ENCODE results near the gene TRIM3. TPM values are rescaled to one million over a fixed set of nuclear protein-coding genes. Genes with fewer than 3 reads are reported as not detected.

TRIM3 gene
- total RNA-seq, 3 donors from 2014 or later = 21.6 to 43.9 (median 32.6) TPM

DNA sequence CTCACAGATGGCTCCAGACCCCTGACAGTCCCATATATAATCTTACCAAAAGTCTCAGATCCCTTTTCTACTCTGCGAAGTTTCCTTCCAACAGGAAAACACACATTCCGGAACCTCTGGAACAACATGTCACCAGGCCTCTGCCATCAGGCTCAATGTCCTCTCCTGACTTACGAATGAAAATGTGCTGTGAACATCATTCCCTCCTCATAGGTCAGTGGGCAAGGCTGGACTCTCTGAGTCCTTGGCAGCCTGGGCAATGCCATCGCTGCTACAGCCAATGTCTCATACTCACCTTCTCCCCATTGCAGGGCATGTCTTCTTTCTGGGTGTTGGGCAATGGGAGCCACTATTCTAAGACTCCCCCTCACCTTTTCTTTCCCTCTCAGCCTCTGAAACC is 31.3 kb downstream of the TRIM3 start:
- H3K4me3 ChIP-seq = no peak overlapping the region
- H3K27me3 ChIP-seq = no peaks in the 10 kb centered on the region
- TF ChIP-seq POLR2AphosphoS5 (IDR thresholded peaks at IDR 0.05) (no peak), POLR2A (IDR thresholded peaks at IDR 0.05) (no peak)
- TF ChIP-seq, protein P1, sequence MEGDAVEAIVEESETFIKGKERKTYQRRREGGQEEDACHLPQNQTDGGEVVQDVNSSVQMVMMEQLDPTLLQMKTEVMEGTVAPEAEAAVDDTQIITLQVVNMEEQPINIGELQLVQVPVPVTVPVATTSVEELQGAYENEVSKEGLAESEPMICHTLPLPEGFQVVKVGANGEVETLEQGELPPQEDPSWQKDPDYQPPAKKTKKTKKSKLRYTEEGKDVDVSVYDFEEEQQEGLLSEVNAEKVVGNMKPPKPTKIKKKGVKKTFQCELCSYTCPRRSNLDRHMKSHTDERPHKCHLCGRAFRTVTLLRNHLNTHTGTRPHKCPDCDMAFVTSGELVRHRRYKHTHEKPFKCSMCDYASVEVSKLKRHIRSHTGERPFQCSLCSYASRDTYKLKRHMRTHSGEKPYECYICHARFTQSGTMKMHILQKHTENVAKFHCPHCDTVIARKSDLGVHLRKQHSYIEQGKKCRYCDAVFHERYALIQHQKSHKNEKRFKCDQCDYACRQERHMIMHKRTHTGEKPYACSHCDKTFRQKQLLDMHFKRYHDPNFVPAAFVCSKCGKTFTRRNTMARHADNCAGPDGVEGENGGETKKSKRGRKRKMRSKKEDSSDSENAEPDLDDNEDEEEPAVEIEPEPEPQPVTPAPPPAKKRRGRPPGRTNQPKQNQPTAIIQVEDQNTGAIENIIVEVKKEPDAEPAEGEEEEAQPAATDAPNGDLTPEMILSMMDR (IDR thresholded peaks at IDR 0.05) = no peak
- H3K4me1 ChIP-seq = no peaks in the 10 kb centered on the region
- H3K27ac ChIP-seq = no peak overlapping the region
- DNase-seq (ENCODE audit: low spot score in 2 of 2) = no peak
- no peaks in the 10 kb centered on the region for H3K9me3 ChIP-seq
- H3K36me3 ChIP-seq = no peaks in the 10 kb centered on the region
- intact Hi-C loops (cut with DNase I; ENCODE audit: low total_unique reads) = no loop called here

- Histone ChIP-seq H3K36me3 (no peaks in the 10 kb centered on the region), H3K4me1 (no peaks in the 10 kb centered on the region), H3K27me3 (no peaks in the 10 kb centered on the region), H3K4me3 (no peak within 1 kb of the TSS), H3K9me3 (no peaks in the 10 kb centered on the region), H3K27ac (no peak within 1 kb of the TSS)
- TF ChIP-seq, protein P1 (IDR thresholded peaks at IDR 0.05) = no peak
- TF ChIP-seq POLR2A (IDR thresholded peaks at IDR 0.05) (no peak), POLR2AphosphoS5 (IDR thresholded peaks at IDR 0.05) (no peak)
- intact Hi-C loops (cut with DNase I; ENCODE audit: low total_unique reads) = no loop called here
- no peak for DNase-seq (ENCODE audit: low spot score in 2 of 2)
These were observed 32.8 kb downstream of the TRIM3 start, which contains the start of gene HPX for GRCh38 chr11:6440906-6441358. Gene HPX (minus strand): TSS chr11:6440987. CDS start chr11:6440963, 24 bp downstream.

DNA sequence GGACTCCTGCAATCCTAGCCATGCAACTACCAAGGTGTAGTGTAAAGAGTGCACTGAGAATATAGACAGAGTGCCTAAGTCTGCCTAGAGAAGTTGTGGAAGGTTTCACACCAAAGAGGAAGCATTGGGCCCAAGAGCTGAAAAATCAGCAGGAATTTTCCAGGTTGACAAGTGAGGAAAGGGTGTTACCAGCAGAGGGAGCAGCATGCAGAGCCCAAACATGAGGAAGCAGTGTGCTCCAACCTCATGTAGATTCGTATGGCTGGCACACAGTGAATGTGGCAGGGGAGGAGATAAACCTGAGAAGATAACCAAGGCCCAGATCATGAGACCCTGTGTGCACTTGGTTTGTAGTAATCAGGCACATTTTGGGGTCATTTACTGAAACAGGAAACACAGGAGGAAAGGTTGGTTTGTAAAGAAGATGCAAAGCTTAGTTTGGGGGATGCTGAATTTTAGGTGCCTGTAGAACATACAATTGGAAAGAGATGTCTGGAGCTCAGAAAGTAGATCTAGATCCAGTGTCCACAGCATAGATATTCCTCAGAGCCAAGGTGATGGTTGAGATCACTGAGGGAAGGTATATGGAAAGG is 34.7 kb downstream of the TRIM3 start:
- TF ChIP-seq POLR2A (IDR thresholded peaks at IDR 0.05) (no peak), POLR2AphosphoS5 (IDR thresholded peaks at IDR 0.05) (no peak)
- TF ChIP-seq, protein P1 (IDR thresholded peaks at IDR 0.05) = peak in 2 of 3 donors; percentile 42 to 62
- no peak overlapping the region for H3K4me3 ChIP-seq
- no peaks in the 10 kb centered on the region for H3K4me1 ChIP-seq
- H3K9me3 ChIP-seq = no peaks in the 10 kb centered on the region
- DNase-seq (ENCODE audit: low spot score in 2 of 2) = no peak
- intact Hi-C loops (cut with DNase I; ENCODE audit: low total_unique reads) = loop anchor here (10.0 kb wide), 1 partner anchor 54 kb away; no protein-coding TSS in a partner anchor
- H3K27me3 ChIP-seq = no peaks in the 10 kb centered on the region
- H3K27ac ChIP-seq = no peak overlapping the region
- no peaks in the 10 kb centered on the region for H3K36me3 ChIP-seq

- intact Hi-C loops (cut with DNase I; ENCODE audit: low total_unique reads) = loop anchor here (10.0 kb wide), 1 partner anchor 53 kb away; no protein-coding TSS in a partner anchor
- no peaks in the 10 kb centered on the region for H3K9me3 ChIP-seq
- H3K36me3 ChIP-seq = no peaks in the 10 kb centered on the region
- H3K4me3 ChIP-seq = no peak overlapping the region
- DNase-seq (ENCODE audit: low spot score in 2 of 2) = no peak
- H3K4me1 ChIP-seq = no peaks in the 10 kb centered on the region
- H3K27ac ChIP-seq = no peak overlapping the region
- no peak for TF ChIP-seq POLR2A (IDR thresholded peaks at IDR 0.05)
- H3K27me3 ChIP-seq = no peaks in the 10 kb centered on the region
These were observed 35.7 kb downstream of the TRIM3 start for GRCh38 chr11:6437993-6438392.

DNA sequence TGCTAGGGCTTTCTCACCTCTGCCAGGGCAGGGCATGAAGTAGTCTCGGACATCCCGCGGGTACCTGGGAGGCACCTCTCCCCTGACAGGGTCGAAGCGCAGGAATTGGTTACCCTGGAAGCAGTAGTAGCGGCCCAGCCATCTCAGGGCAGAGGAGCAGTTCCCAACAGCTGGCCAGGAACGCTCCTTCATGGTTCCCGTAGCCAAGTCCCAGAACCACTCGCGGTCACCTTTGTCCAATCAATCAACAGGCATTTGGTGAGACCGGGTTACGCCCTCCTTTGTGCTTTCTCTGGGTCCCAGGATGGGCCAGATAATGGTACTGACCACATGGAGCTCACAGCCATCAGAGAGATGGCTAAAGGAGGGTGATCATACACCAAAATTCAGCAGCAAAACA is 36.3 kb downstream of the TRIM3 start:
- no peak for DNase-seq (ENCODE audit: low spot score in 2 of 2)
- Histone ChIP-seq H3K27me3 (no peaks in the 10 kb centered on the region), H3K36me3 (no peaks in the 10 kb centered on the region), H3K9me3 (no peaks in the 10 kb centered on the region), H3K4me3 (no peak overlapping the region), H3K27ac (no peak overlapping the region), H3K4me1 (no peaks in the 10 kb centered on the region)
- no peak for TF ChIP-seq POLR2AphosphoS5 (IDR thresholded peaks at IDR 0.05)
- TF ChIP-seq POLR2A (IDR thresholded peaks at IDR 0.05) = no peak
- TF ChIP-seq, protein P1 (IDR thresholded peaks at IDR 0.05) = no peak
- intact Hi-C loops (cut with DNase I; ENCODE audit: low total_unique reads) = loop anchor here (10.0 kb wide), 1 partner anchor 53 kb away; no protein-coding TSS in a partner anchor

Data from breast epithelium (tissue), 4 donors.